GM23248 (cell line): ENCODE results near the gene RAD51B. TPM values are rescaled to one million over a fixed set of nuclear protein-coding genes. Genes with fewer than 3 reads are reported as not detected.

Experiments used
- DNase-seq: peaks from one replicate; pipeline ENCODE4 v3.0.0-alpha.2; 2015
- H2AFZ ChIP-seq: fragments of 200-600 bp; sonication (generic); 2 replicates; pipeline ENCODE4 v1.6.1; 2016; ENCODE audit warnings: antibody characterized with exemption
- H3F3A ChIP-seq: fragments of 200-600 bp; sonication (generic); 2 replicates; pipeline ENCODE4 v1.6.1; 2016; ENCODE audit warnings: mild to moderate bottlenecking, antibody characterized with exemption, mixed run types; ENCODE audit not compliant: insufficient read depth
- H3K27ac ChIP-seq: fragments of 200-600 bp; sonication (generic); 2 replicates; pipeline ENCODE4 v1.5.1; 2016; ENCODE audit warnings: mild to moderate bottlenecking
- H3K27me3 ChIP-seq: fragments of 200-600 bp; sonication (generic); replicated peaks from 2 replicates; pipeline ENCODE4 v1.6.1; 2016; ENCODE audit warnings: mild to moderate bottlenecking; ENCODE audit not compliant: insufficient read depth
- H3K36me3 ChIP-seq: fragments of 200-600 bp; sonication (generic); 2 replicates; pipeline ENCODE4 v1.6.1; 2016; ENCODE audit warnings: low read depth, mild to moderate bottlenecking
- H3K4me1 ChIP-seq: fragments of 200-600 bp; sonication (generic); 2 replicates; pipeline ENCODE4 v1.6.1; 2016; ENCODE audit warnings: mild to moderate bottlenecking; ENCODE audit not compliant: insufficient read depth
- H3K4me2 ChIP-seq: fragments of 200-600 bp; sonication (generic); one replicate; pipeline ENCODE4 v1.6.1; 2016; ENCODE audit warnings: mild to moderate bottlenecking; ENCODE audit not compliant: unreplicated experiment
- H3K4me3 ChIP-seq: fragments of 200-600 bp; sonication (generic); 2 replicates; pipeline ENCODE4 v1.5.1; 2016; ENCODE audit warnings: mild to moderate bottlenecking
- H3K79me2 ChIP-seq: fragments of 200-600 bp; sonication (generic); 2 replicates; pipeline ENCODE4 v1.6.1; 2016; ENCODE audit warnings: mild to moderate bottlenecking; ENCODE audit not compliant: insufficient read depth
- H3K9ac ChIP-seq: fragments of 200-600 bp; sonication (generic); 2 replicates; pipeline ENCODE4 v1.6.1; 2016; ENCODE audit warnings: mild to moderate bottlenecking
- H3K9me2 ChIP-seq: fragments of 200-600 bp; sonication (generic); 2 replicates; pipeline ENCODE4 v1.6.1; 2016; ENCODE audit warnings: mixed run types, mild to moderate bottlenecking, moderate library complexity; ENCODE audit not compliant: insufficient read depth
- H3K9me3 ChIP-seq: fragments of 200-600 bp; sonication (generic); one replicate; pipeline ENCODE4 v1.6.1; 2017; ENCODE audit warnings: low read depth
- H4K20me1 ChIP-seq: fragments of 200-600 bp; sonication (generic); 2 replicates; pipeline ENCODE4 v1.6.0; 2016; ENCODE audit not compliant: insufficient read depth
- EZH2 ChIP-seq: fragments of 200-600 bp; sonication (generic); IDR thresholded peaks from 2 replicates; pipeline ENCODE4 v1.6.1; 2018; ENCODE audit warnings: antibody characterized with exemption, mild to moderate bottlenecking; ENCODE audit not compliant: insufficient read depth, poor library complexity, severe bottlenecking
- EZH2phosphoT487 ChIP-seq: fragments of 200-600 bp; sonication (generic); IDR thresholded peaks from 2 replicates; pipeline ENCODE4 v1.6.1; 2018; ENCODE audit warnings: antibody characterized with exemption, moderate library complexity, mild to moderate bottlenecking, low read depth; ENCODE audit not compliant: insufficient read depth
- WGBS, 2 experiments: methylation state at CpG; one replicate each; pipeline ENCODE4 v1.1.6; 2015 to 2017; ENCODE audit warnings: low lambda C conversion rate in 2 of 2, low coverage in 1 of 2; ENCODE audit errors: missing lambda C conversion rate in 2 of 2; 5-methylcytosine and 5-hydroxymethylcytosine counted together
- in situ Hi-C: fragments of 300-500 bp; cut with MboI; formaldehyde crosslinking; loops from 2 replicates; pipeline ENCODE4 v1.15.0; 2020
- polyA plus RNA-seq: library from polyadenylated mRNA; unstranded; fragments of >200 nt; fragmentation: Nextera tagmentation; extraction: Ambion mirVana; gene quantifications from 2 replicates; pipeline ENCODE4 v1.2.1, GENCODE V29; 2016
- total RNA-seq: library from RNA; depleted of rRNA; stranded (reverse); fragments of >200 nt; shearing (Covaris generic); gene quantifications from 2 replicates; pipeline ENCODE4 v1.2.3, GENCODE V29; 2014

RAD51B gene
- total and polyA plus RNA-seq, 2 experiments from 2014 or later, result 4.0 to 8.8 TPM

GRCh38 chr14:68727315-68728047, 907.9 kb downstream of the RAD51B start:
- no peaks in the 10 kb centered on the region; the same call in 1 of the 2 replicates for H3K36me3 ChIP-seq
- H3K27ac ChIP-seq, result no peak overlapping the region
- no peak overlapping the region for H2AFZ ChIP-seq
- no peaks in the 10 kb centered on the region for H3K4me1 ChIP-seq
- no peak overlapping the region for H3K4me2 ChIP-seq
- TF ChIP-seq EZH2 (no peak), EZH2phosphoT487 (no peak)
- no peaks in the 10 kb centered on the region for H4K20me1 ChIP-seq
- no peaks in the 10 kb centered on the region for H3K9me3 ChIP-seq
- H3F3A ChIP-seq, result no peaks in the 10 kb centered on the region
- in situ Hi-C loops, result no loop called here
- no peak overlapping the region for H3K4me3 ChIP-seq
- no peaks in the 10 kb centered on the region for H3K27me3 ChIP-seq
- H3K9ac ChIP-seq, result no peak overlapping the region
- H3K9me2 ChIP-seq, result no peaks in the 10 kb centered on the region
- DNase-seq, result no peak
- 85 to 92% methylated on average over 5 of the region's 5 CpGs for WGBS, 2 experiments
- no peaks in the 10 kb centered on the region for H3K79me2 ChIP-seq

DNA sequence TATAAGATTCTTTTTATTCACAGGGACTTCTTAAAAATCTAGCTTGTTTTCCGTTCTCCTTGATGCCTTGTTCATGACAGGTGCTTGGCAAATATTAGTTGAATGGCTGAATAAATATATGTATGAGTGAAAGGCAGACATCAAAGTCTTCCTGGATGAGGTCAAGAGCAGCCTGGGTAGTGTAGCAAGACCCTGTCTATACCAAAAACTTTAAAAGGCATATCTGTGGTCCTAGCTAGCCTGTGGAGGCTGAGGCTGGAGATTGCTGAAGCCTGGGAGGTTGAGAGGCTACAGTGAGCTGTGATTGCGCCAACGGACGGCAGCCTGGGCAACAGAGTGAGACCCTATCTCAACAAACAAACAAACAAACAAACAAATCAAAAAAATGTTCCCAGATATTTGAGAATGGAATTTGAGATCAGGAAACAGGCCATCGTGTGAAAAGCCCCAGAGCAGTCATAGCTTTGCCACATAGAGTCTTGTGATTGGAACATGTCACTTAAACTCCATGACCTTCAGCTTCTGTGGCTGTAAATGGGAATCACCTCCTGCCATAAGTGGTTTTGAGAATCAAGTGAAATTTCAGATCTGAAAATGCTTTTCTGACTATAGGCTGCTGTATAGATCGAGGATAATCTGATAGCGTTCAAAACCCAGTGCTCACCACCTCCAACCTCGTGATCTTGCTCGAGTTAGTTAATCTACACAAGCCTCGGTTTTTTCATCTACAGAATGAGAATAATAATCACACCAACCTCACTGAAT, 908.9 kb downstream of the RAD51B start:
- no peak overlapping the region for H3K9ac ChIP-seq
- H3K4me3 ChIP-seq, result no peak overlapping the region
- H3K4me1 ChIP-seq, result no peaks in the 10 kb centered on the region
- H3K4me2 ChIP-seq, result no peak overlapping the region
- in situ Hi-C loops, result no loop called here
- H2AFZ ChIP-seq, result no peak overlapping the region
- H3K9me2 ChIP-seq, result no peaks in the 10 kb centered on the region
- no peaks in the 10 kb centered on the region for H3F3A ChIP-seq
- H3K27ac ChIP-seq, result no peak overlapping the region
- 83% methylated on average over 10 of the region's 10 CpGs for WGBS, 2 experiments
- H3K27me3 ChIP-seq, result no peaks in the 10 kb centered on the region
- no peaks in the 10 kb centered on the region for H3K79me2 ChIP-seq
- no peak for TF ChIP-seq EZH2phosphoT487
- no peak for TF ChIP-seq EZH2
- no peak for DNase-seq
- H3K36me3 ChIP-seq, result no peaks in the 10 kb centered on the region; the same call in 1 of the 2 replicates
- no peaks in the 10 kb centered on the region for H3K9me3 ChIP-seq
- no peaks in the 10 kb centered on the region for H4K20me1 ChIP-seq

DNA sequence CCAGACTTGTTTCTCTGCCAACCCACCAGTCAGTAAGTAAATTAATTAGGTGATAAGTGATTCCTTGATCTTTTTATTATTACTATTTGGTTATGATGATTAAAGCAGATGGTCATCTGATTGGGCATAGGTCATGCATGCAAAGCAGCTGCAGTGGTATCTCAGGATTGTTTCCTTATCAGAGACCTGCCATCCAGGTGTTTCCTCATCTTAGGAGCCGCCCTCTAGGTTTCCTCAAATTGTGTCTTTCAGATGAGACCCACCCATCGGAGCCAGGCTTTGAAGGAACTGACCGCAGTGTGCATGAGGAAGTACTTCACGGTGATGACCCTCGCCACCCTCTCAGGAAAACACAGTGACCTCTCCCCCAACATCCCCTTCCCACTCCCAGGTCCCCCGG, 910.0 kb downstream of the RAD51B start:
- WGBS, 2 experiments, result 94 to 99% methylated on average over 6 of the region's 6 CpGs
- H3K27me3 ChIP-seq, result no peaks in the 10 kb centered on the region
- H2AFZ ChIP-seq, result no peak overlapping the region
- H3K9me2 ChIP-seq, result no peaks in the 10 kb centered on the region
- H3K9ac ChIP-seq, result no peak overlapping the region
- no peak overlapping the region for H3K4me3 ChIP-seq
- H3K4me2 ChIP-seq, result no peak overlapping the region
- H4K20me1 ChIP-seq, result no peaks in the 10 kb centered on the region
- TF ChIP-seq EZH2phosphoT487 (no peak), EZH2 (no peak)
- H3F3A ChIP-seq, result no peaks in the 10 kb centered on the region
- in situ Hi-C loops, result no loop called here
- H3K79me2 ChIP-seq, result no peaks in the 10 kb centered on the region
- no peaks in the 10 kb centered on the region for H3K9me3 ChIP-seq
- H3K27ac ChIP-seq, result no peak overlapping the region
- H3K36me3 ChIP-seq, result no peaks in the 10 kb centered on the region
- no peaks in the 10 kb centered on the region for H3K4me1 ChIP-seq
- DNase-seq, result no peak

GRCh38 chr14:68730348-68730747, 910.8 kb downstream of the RAD51B start:
- no peaks in the 10 kb centered on the region for H3K79me2 ChIP-seq
- no peak overlapping the region for H3K9ac ChIP-seq
- no peaks in the 10 kb centered on the region for H3K9me3 ChIP-seq
- H3F3A ChIP-seq, result no peaks in the 10 kb centered on the region
- H3K36me3 ChIP-seq, result no peaks in the 10 kb centered on the region
- no peak overlapping the region for H3K4me2 ChIP-seq
- no peaks in the 10 kb centered on the region for H3K4me1 ChIP-seq
- no peak for DNase-seq
- TF ChIP-seq EZH2phosphoT487 (no peak), EZH2 (no peak)
- H3K27me3 ChIP-seq, result no peaks in the 10 kb centered on the region
- no peak overlapping the region for H3K4me3 ChIP-seq
- no peak overlapping the region for H2AFZ ChIP-seq
- no peak overlapping the region for H3K27ac ChIP-seq
- WGBS, 2 experiments, result 73 to 88% methylated on average over 3 of the region's 3 CpGs
- H3K9me2 ChIP-seq, result no peaks in the 10 kb centered on the region
- in situ Hi-C loops, result no loop called here
- no peaks in the 10 kb centered on the region for H4K20me1 ChIP-seq
